ENCODE results near the gene TMPRSS6.

The TMPRSS6 gene

DNA sequence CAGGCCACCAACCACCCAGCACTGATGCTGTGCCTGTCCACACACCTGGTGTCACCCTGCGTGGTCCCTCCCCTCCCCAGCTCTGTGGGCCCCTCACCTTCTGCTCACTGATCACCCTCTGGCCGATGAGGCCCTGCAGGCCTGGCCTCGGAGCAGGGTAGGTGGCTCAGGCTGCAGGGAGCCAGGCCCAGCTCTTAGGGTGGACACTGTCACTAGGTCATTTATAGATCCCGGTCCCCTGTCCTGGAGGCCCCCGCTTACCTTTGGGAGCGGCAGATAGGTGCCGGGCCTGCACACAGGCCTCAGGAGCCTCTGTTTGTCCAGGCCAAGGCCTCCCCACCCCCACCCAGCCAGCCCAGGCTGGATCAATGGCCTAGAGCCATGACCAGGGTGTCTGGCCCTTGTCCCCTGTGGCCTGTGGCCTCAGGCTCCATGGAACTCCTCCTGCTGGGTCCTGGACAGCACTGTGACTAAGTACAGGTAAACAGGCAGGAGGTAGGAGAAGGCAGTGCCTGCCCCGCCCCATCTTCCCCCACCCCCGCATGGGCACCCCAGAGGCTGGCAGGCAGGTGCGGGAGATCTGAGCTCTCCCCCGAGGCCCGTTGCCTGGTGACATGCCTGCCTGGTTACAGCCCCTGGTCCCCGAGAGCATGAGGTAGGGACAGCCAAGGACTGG, at the start of gene TMPRSS6:
TSS of gene TMPRSS6 (minus strand) at position 472 of the 676 bp plus-strand sequence. CDS start 6,296 bp downstream, outside the sequence.
- no peak for DNase-seq

DNA sequence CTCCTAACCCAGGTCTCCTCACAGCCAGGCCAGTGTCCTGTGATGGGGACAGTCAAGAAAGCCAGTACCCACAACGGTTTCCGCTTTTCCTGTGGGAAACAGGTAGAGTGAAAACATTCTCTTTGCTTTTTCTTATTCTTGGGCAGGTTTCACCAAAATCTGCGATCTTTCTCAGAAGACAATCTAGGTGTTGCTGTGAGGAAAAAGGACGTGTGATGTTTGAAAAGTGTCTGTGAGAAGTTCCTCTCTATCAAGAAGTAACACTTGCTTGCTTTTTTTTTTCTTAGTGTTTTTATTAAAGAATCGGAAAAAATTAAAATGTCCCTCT, 49.4 kb upstream of the TMPRSS6 start:
- DNase-seq: no peak

DNA sequence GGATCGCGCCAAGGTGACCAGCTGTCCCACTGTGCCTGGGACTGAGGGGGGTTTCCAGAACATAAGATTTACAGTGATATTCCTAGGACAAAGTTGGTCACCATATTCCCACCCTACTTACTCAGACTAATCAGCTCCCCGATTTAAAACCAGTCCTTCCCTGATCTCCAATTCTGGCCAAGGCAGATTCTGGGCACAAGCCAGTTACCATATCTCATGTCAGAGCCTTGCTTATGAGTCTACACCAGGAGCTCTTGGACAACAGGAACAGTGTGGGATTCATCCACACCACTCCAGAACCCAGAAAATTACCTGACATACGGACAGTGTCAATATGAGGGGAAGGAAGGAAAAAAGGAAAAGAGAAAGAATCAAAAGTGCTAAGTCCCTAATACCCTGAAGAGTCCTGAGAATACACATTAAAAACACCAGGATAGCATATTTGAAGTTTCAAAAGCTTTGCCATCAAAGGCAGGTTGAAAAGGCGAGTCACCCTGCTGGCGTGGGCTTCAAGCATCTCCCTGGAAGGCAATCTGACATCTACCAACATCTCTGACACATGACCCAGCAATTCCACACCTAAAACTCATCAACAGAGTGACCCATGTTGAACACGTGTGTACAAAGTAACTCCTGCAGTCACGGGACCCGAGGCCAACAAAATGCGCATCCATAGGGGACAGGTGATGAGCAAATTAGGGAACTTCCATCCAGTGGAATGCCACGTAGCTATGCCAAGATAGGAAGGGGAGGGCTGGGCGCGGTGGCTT, 48.2 kb upstream of the TMPRSS6 start:
- DNase-seq: no peak

DNA sequence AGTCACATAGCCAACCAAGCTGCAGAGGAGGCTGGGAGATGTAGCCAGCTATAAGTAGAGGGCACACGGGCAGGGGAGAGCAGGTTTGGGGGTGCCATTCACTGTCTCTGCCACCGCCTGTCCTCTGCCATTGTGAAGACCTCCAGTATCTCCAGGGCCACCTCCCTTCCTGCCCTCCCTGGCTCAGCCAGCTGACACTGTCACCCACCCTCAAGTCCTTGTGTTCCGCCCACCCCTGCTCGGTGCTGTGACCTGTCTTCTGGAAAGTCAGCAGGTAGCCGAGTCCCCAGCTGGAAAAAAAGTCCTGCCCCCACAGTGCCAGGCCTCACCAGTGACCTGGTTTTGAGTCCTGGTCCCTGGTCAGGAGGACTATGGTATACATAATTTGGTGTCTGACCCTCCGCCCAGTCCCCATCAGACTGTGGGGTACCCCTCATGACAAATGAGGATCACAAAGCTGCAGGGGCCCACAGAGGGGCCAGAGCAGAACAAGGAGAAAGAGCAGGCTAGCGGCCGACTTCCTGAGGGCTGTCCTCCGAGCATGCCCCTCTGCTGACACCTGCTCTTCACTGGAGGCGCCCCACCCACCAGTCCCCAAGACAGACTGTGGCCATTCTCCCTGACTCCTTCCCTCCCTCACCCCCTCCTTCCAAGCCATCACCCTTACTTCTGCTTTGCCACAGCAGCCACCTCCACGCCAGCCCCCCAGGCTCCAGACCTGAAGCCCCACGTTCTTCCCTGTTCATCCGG, 47.3 kb upstream of the TMPRSS6 start:
- DNase-seq: no peak

DNA sequence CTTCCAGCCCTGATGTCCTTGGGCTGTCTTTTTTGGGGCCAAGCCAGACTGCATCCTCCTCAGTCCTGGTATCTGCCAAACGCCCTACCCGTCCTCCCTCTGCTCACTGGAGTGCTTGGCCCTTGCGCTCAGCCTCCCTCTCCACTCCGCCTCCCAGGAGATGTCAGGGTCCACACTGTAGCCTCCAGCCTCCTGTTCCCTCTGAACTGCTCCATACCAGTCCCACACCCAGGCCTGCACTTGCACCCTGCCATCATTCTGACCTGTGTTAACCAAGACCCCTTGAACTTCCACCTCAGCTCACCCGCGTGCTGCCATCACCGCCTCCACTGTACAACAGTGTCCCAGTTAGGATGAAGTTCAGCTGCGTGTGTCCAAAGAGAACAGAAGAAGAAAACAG, 46.5 kb upstream of the TMPRSS6 start:
- no peak for DNase-seq

DNA sequence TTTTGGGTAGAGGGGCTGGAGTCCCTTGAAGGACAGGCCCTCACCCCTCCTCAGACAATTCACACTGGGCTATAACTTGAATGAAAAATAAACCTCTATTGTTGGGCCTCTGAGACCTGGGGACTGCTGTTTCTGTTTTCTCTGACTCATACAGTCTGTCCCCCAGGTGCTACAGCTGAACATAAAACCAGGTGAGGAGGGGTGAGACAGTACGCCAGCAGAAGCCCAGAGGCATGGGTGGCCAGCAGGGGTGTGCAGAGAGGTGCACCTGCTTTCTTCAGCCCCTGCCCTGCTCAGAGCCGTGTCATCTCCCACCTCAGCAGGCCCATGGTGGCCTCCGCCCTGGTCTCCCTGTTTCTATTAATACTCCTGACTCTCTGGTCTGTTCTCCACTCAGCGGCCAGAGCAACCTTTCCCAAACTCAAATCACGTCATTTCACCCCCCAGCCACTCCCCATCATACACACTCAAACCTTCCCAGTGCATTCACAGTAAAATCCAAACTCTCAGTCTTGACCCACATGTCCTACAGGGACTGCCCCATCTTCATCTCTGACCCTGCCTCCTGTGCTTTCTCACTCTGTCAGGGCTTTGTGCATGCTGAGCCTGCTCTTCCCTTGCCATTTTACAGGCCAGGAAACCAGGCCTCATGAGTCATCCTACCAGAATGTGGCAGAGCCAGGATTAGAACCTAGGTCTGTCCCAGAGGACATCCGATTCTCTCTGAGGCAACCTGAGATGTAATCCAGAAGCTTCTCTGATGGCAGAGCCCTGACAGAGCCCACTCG, 45.6 kb upstream of the TMPRSS6 start:
- DNase-seq: no peak

DNA sequence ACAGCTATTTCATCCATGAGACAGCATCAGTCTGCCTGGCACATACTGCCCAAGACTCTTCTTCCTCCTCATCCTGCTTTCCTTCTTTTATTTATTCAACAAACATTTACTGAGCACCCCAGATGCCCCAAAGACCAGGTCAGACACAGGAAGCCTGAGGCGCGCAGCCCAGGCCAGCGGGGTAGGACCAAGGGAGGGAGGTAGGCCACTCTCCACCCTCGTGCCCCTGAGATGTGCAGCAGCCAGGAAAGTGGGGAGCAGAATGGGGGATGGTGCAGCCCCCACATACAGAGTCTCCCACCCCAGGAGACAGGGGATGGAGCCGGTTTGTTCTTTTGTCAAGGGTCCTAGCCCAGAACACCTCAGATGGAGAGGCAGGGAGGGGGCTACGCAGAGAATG, 44.4 kb upstream of the TMPRSS6 start:
- no peak for DNase-seq

DNA sequence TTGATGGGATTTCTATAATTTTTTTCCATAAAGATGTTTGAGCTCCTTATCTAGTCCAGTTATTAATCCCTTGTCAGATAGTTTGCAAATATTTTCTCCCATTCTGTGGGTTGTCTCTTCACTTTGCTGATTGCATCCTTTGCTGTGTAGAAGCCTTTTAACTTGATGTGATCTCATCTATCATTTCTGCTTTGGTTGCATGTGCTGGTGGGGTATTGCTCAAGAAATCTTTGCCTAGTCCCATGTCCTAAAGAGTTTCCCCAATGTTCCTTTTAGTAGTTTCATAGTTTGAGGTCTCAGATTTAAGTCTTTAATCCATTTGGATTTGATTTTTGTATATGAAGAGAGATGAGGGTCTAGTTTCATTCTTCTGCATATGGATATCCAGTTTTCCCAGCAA, 41.9 kb upstream of the TMPRSS6 start:
- DNase-seq: no peak

DNA sequence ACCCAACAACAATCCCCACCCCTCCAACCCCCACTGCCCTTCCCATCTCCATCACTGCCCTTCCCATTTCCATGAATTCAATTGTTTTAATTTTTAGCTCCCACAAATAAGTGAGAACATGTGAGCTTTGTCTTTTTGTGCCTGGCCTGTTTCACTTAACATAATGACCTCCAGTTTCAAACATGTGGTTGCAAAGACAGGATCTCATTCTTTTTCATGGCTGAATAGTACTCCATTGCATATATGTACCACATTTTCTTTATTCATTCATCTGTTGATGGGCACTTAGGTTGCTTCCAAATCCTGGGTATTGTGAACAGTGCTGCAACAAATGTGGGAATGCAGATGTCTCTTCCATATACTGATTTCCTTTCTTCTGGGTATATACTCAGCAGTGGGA, 41.2 kb upstream of the TMPRSS6 start:
- DNase-seq: no peak

DNA sequence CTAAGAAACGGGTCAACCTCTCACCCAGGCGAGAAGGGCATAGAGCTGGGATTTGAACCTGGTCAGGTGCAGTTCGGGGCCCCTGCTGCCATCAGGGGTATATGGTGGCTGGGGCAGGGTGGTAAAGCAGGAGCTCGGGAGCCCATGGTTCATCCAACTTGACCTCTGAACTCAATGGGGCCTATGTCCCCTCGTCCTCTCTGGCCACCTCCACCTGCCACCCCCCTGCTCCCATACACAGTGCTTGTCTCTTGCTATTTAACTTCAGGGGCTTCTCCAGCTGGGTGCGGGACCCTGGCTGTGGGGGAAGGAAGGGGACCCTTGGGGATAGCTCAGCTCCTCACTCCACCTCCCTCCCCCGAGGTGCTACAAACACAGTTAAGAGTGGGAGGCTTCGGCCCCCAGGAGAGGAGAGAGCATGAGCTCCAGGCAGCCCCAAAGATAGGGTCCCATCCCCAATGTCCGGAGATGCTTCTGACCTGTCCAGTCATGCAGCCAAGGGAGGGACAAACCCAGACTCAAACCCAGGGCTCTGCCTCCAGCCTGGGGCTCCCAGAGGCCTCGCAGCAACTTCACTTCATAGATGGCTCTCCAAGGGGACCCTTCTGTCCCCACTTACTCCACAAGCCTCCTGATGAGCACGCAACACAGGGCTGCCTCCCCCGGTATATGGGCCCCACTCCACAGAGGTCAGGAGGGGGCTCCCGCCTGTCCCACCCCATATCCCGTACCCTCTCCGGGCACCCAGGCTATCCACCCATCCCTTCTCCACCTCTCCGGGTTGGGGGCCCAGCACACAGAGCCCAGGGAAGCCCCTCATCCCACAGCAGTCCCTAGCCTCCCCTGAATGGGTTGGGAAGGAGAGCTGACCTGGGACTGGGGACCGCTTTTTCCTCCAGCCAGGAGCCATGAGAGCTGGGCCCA, 39.5 kb upstream of the TMPRSS6 start:
- DNase-seq: no peak

DNA sequence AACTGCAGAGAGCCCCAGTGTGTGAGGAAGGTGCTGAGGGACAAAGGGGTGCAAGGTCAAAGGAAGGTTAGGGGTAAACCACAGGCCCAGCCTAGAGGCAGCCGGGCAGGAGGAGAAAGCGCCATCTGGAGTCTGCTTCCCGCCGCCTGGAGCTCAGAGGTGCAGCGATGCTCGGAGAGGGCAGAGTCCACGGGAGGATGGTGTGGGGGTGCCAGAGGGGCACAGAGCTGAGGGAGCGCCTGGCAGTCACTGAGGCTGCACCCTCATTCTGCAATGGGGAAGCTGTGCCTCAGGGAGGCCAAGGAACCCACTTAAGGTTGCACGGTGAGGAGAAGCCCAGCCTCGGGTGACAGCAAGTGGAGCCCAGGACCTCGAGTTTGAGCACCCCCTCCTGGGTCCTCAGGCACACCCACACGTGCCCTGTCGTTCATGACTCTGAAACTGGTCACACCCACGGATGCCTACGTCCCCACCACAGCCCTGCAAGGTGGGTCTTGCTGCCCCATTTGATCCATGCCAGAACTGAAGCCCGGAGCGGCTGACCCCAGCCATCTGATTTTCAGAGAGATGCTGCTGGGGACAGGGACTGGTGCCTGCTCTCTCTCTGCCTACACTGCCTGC, 38.6 kb upstream of the TMPRSS6 start:
- no peak for DNase-seq

DNA sequence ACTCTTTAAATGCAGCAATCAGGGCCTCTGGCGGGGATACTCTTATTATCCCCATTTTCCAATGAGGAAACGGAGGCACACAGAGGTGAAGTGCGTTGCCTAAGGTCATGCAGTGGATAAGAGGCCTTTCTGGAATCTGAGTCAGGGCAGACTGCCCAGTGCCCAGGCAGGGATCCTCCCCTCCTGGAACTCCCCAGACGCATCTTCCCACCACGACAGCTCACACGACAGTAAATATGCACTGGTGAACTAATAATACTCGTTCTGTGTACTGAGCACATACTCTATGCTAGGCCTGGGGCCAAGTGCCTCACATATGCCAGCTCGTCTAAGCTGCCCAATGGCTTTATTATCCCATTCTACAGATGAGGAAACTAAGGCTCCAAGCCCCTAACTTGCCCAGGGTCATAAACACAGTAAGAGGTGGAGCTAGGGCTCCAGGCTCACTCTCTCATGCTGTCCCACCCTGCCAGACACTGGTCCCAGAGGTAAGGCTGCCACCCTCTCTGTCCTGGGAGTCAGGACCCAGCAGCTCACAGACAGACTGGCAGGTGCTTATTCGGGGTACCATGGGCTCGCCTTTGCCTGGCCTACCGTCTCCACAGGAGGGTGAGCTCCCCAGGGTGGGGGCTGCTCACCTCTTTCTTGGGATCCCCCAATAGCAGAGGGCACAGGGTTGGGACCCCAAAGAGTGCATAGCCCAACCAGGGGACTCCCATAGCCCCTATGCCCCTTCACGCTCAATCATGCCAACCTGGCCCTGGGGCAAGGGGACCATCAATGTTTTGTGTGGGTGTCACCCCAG, 37.9 kb upstream of the TMPRSS6 start:
- DNase-seq: no peak

DNA sequence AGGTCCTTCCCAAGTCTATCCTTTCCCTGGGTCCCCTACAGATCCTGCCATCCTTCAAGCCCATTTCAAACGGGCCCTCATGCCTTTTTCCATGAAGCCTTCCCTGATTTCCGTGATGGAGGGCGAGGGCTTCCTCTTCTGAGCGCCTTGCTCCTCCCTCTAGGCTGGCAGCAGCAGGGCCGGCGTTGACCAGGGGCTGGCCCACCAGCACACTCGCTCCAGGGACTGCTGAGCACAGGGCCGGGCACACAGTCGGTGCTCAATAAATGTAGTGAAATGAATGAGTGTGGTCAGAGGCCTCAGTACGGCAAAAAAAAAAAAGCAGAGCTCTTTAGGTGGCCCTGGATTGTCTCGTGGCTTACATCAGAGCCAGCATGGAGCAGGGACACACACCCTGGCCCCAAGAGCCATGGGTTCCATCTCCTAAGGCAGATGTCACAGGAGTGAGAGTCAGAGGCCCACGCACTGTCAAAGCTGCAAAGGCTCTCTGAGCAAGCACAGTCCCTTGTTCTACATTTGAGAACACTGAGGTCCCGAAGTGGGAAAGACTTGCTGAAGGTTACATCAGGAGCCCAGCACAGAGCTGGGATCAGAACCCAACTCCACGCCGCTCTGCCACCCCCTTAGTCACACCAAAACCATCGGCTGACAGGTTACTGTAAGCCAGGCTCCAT, 37.1 kb upstream of the TMPRSS6 start:
- DNase-seq: no peak

DNA sequence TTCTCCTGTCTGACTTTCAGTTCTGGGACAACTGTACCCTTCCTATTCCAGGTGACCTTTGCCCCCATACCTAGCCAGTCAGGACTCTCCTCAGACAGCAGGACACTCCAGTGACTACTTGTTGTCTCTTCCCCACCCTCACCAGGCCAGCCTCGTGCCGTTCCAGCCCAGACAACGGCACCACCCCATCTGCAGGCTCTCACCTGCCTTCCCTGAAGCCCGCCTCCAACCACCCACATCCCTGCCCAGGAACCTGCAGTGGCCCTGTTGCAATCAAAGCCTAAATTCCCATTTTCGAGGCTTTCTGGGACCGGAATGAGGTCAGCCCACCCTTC, 36.5 kb upstream of the TMPRSS6 start:
- no peak for DNase-seq

DNA sequence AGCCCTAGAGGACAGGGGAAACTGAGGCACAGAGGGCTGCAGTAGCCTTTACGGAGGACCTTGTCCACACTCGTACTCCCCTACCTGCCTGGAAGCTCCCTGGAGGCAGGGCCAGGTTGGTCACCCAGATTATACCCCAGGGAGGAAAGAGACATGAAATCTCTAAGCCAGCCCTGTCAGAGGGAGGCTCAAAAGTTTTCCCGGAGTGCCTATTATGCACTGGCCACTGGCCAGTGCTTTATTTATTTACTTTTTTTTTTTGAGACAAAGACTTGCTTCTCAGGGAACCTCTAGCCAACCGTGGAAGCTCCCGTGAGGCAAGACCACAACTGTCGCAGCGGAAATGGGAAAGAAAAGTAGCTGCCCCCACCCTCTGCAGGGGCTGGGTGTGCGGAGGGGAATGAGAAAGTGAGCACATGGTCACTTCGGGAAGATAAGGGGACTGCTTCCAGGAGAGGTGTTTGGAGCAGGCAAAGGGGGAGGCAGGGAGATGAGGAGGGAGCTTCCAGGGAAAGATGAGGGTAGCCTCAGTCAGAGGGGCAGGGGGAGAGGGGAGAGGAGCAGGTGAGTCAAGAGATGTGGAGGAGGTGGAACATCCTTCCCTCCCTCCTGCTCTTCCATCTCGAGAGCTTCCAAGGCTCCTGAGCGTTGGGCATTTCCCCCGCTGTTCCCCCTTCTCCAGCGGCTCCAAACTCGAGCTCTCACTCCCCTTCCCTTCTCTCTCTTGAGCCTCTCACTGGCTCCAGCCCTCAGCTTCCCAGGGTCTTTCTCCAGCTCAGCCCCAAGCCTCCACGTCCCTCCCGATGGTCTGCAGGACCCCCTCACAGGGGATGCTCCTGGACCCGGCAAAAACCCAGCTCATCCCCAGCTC, 35.9 kb upstream of the TMPRSS6 start:
- no peak for DNase-seq

DNA sequence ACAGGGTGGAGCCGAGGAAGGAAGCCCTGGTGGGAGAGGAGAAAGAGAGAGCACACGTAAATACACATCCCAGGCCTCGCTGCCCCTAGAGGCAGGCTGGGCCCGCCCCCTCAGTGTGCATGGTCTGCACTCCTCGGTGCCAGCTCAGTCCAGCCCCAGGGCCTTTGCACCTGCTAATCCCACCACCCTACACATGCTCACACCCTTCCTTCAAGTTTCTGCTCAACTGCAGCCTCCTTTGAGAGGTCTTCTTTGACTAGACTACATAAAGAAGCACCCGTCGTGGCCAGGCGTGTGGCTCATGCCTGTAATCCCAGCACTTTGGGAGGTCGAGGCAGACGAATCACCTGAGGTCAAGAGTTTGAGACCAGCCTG, 34.7 kb upstream of the TMPRSS6 start:
- no peak for DNase-seq

DNA sequence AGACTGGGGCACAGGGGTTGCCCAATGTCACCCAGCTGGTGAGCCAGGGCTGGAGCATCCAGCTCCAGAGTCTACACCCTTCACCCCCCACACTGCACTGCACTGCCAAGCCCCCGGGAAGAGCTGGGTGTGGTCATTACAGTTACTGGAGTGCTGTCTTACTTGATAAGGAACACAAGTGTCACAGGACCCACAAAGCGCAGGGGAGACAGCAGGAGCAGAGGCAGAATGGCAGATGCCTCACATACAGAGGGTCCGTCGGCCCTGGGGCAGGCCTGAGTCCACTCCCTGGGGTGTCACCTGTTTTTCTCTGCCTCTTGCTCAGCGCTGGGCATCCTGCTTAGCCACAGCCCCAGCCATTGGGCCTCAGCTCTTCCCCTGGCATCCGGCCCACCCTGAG, 32.5 kb upstream of the TMPRSS6 start:
- DNase-seq: no peak

DNA sequence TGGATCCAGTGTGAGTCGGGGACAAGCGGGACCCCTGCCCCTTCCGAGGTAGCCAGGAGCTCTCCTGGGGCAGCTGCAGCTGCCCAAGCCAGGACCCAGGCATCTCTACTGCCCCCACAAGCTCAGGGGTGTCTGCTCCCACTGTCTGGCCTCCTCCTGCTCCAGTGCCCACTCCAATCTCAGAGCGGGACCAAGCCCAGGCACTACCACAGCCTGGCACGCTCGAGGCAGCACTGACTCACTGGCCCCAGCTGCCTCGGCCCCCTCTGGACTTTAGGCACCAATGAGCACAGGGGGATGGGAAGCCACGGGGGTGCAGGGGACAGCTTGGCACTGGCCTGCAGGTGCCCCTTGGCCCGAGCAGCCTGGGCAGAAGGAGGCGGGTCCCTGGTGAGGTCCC, 32.0 kb upstream of the TMPRSS6 start:
- no peak for DNase-seq

DNA sequence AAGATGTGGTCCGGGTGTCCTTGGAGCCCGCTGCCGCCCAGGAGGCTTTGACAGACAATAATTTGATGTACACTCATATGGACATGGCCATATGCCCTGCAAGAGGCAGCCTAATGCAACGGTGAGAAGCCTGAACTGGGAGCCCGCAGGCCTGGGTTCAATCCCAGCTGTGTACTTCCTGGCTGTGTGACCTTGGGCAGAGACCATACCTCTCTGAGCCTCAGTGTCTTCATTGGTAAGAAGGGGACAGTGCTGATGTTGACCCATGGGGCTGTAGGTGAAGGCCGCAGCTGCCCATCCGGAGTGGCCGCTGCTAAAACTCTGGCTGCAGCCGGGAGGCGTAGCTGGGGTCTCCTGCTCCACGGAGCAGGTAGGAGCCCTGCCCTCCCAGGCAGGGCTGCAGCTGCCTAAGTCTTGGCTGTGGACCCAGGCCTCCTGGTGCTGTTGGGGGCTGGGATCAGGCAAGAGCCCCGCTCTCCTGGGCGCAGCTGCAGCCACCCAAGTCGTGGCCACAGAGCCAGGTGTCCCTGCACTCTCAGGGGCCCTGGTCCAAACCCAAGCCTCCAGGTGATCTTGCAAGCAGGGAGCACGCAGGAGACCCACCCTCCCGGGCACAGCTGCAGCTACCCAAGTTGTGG, 31.3 kb upstream of the TMPRSS6 start:
- no peak for DNase-seq

All from NCI-H510A (cell line).